HepG2 (cell line): ENCODE results near the gene INHBB. TPM values are rescaled to one million over a fixed set of nuclear protein-coding genes. Genes with fewer than 3 reads are reported as not detected.

ENCODE experiments used
- ARID4A ChIP-seq: sonication (generic); formaldehyde crosslinking; IDR thresholded peaks from 2 replicates; pipeline ENCODE4 v1.5.0; 2020; ENCODE audit warnings: mild to moderate bottlenecking, missing genetic modification reagents, borderline replicate concordance
- FOXA3 ChIP-seq: IDR thresholded peaks from 2 replicates; pipeline ENCODE4 v1.6.1; 2016; ENCODE audit warnings: missing genetic modification reagents, missing compliant biosample characterization
- NCOA1 ChIP-seq: sonication (generic); formaldehyde crosslinking; IDR thresholded peaks from 2 replicates; pipeline ENCODE4 v1.9.0; 2021; ENCODE audit warnings: missing genetic modification reagents
- NR2C2 ChIP-seq: sonication (generic); formaldehyde crosslinking; IDR thresholded peaks from 2 replicates; pipeline ENCODE4 v1.4.0; 2020; ENCODE audit warnings: missing genetic modification reagents, mild to moderate bottlenecking, moderate library complexity, borderline replicate concordance
- PHF20 ChIP-seq: sonication (generic); formaldehyde crosslinking; IDR thresholded peaks from 2 replicates; pipeline ENCODE4 v1.5.0; 2020; ENCODE audit warnings: mild to moderate bottlenecking, missing genetic modification reagents
- PHF21A ChIP-seq: sonication (generic); formaldehyde crosslinking; IDR thresholded peaks from 2 replicates; pipeline ENCODE4 v1.5.0; 2020; ENCODE audit warnings: mild to moderate bottlenecking, missing genetic modification reagents
- SMAD3 ChIP-seq: sonication (generic); formaldehyde crosslinking; IDR thresholded peaks from 2 replicates; pipeline ENCODE4 v1.4.0; 2020; ENCODE audit warnings: missing genetic modification reagents
- SNAI1 ChIP-seq: sonication (generic); formaldehyde crosslinking; IDR thresholded peaks from 2 replicates; pipeline ENCODE4 v1.5.0; 2020; ENCODE audit warnings: mild to moderate bottlenecking, missing genetic modification reagents, borderline replicate concordance
- TEAD3 ChIP-seq: optimal IDR thresholded peaks from 2 replicates; pipeline ENCODE3; 2016; ENCODE audit warnings: borderline replicate concordance
- U2AF1 ChIP-seq: fragments of 200-400 bp; formaldehyde crosslinking; optimal IDR thresholded peaks from 2 replicates; pipeline ENCODE3; 2017; ENCODE audit warnings: mild to moderate bottlenecking, low read depth, low read length
- ZNF280D ChIP-seq: sonication (generic); formaldehyde crosslinking; IDR thresholded peaks from 2 replicates; pipeline ENCODE4 v1.5.1; 2020; ENCODE audit warnings: mild to moderate bottlenecking, missing genetic modification reagents
- ZNF337 ChIP-seq: sonication (generic); formaldehyde crosslinking; IDR thresholded peaks from 2 replicates; pipeline ENCODE4 v1.5.1; 2020; ENCODE audit warnings: missing genetic modification reagents, low read depth, mild to moderate bottlenecking, borderline replicate concordance
- ZNF713 ChIP-seq: sonication (generic); formaldehyde crosslinking; IDR thresholded peaks from 2 replicates; pipeline ENCODE4 v1.4.0; 2020; ENCODE audit warnings: mild to moderate bottlenecking, missing genetic modification reagents
- ZNF790 ChIP-seq: sonication (generic); formaldehyde crosslinking; IDR thresholded peaks from 2 replicates; pipeline ENCODE4 v1.8.0; 2022; ENCODE audit warnings: missing genetic modification reagents, mild to moderate bottlenecking, borderline replicate concordance
- polyA plus RNA-seq, 8 experiments: library from polyadenylated mRNA; depleted of rRNA in 3 of 8; stranded (reverse) in 7 of 8; unstranded in 1 of 8; fragments of >200 nt; fragmentation: Illumina TruSeq in 4 of 8; extraction: Trizol in 4 of 8; gene quantifications; 2 replicates each; pipeline versions ENCODE4 v1.2.1 to v1.2.3, GENCODE V29; 2011 to 2016; ENCODE audit warnings: low read depth in 4 of 8, missing spikeins in 1 of 8, mixed read lengths in 1 of 8; ENCODE audit not compliant: insufficient read depth in 1 of 8
- total RNA-seq, 5 experiments: library from RNA; depleted of rRNA; stranded (reverse); fragments of >200 nt; fragmentation: Illumina TruSeq; extraction: Trizol; gene quantifications; 2 replicates each; pipeline ENCODE4 v1.2.3, GENCODE V29; 2016; ENCODE audit warnings: low read depth in 1 of 5

The INHBB gene
- total and polyA plus RNA-seq, 2 of the 13 experiments (the other 11 are each of a cell fraction or from before 2014, with no cell fraction given) = 0.20 to 1.7 TPM

- TF ChIP-seq ZNF280D (CRISPR knock-in tag) (no peak), NCOA1 (CRISPR knock-in tag) (no peak), TEAD3 (CRISPR knock-in tag) (no peak), PHF21A (CRISPR knock-in tag) (no peak), ARID4A (CRISPR knock-in tag) (no peak), U2AF1 (no peak), PHF20 (no peak), NR2C2 (CRISPR knock-in tag) (no peak), SNAI1 (CRISPR knock-in tag) (no peak), ZNF790 (CRISPR knock-in tag) (no peak), ZNF337 (CRISPR knock-in tag) (no peak), FOXA3 (CRISPR knock-in tag) (no peak), SMAD3 (CRISPR knock-in tag) (no peak), ZNF713 (CRISPR knock-in tag) (no peak)
Measured at GRCh38 chr2:120314690-120315366, 31.1 kb upstream of the INHBB start (continued).
